Endometrial microvascular endothelial cells (primary cell): ENCODE measurements around the gene CDYL. TPM values are rescaled to one million over a fixed set of nuclear protein-coding genes. Genes with fewer than 3 reads are reported as not detected.

ENCODE experiments used
- in situ Hi-C: cut with HindIII; loops from 2 replicates; pipeline ENCODE4 v1.10.0; 2017; ENCODE audit warnings: low sequenced_read_pairs, low pct_unique_long_range_greater_than_20kb; ENCODE audit errors: inconsistent ontology term
- total RNA-seq: library from RNA; depleted of rRNA; stranded (reverse); fragments of >200 nt; gene quantifications from one replicate; pipeline ENCODE4 v1.2.3, GENCODE V29; 2015; ENCODE audit errors: inconsistent ontology term

The CDYL gene
- total RNA-seq, 1 donor from 2014 or later, result 18.1 TPM

DNA sequence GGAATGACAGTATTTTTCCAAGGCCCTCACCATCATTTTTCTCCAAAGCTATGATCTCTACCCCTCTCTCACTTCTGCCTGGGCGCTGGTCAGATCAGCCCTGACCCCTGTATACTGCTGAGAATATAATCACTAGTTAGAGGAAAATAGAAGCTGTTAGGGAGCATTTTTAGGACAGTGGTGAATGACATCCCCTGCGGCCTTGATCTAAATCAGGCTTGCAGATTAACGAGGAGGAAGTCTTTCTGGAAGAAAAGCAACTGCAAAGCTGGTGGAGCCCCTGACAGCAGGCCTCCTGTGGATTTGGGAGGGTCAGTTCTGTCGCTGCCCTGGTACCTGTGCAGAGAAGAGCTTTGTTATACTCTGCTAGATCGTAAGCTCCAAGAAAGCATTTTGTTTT is 119.8 kb downstream of the CDYL start:
- in situ Hi-C loops, result no loop called here

DNA sequence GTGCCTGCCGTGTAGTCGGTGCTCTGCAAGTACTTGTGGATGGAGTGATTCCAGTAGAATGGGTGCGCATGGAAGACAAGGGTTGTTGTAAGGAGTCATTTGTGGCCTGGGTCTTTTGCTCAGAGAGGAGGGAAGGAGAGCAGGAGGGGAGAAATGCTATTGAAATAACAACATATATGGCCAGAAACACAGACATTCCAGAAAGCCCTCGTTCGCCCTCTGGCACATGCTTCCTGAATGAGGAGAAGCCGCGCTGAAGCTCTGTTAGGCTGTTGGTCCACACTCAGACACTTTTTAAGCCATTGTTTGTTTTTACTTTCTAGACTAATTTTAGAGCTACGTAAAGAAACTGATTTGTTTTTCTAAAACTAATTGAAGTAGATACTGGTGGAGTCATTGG is 120.2 kb downstream of the CDYL start:
- in situ Hi-C loops, result no loop called here

DNA sequence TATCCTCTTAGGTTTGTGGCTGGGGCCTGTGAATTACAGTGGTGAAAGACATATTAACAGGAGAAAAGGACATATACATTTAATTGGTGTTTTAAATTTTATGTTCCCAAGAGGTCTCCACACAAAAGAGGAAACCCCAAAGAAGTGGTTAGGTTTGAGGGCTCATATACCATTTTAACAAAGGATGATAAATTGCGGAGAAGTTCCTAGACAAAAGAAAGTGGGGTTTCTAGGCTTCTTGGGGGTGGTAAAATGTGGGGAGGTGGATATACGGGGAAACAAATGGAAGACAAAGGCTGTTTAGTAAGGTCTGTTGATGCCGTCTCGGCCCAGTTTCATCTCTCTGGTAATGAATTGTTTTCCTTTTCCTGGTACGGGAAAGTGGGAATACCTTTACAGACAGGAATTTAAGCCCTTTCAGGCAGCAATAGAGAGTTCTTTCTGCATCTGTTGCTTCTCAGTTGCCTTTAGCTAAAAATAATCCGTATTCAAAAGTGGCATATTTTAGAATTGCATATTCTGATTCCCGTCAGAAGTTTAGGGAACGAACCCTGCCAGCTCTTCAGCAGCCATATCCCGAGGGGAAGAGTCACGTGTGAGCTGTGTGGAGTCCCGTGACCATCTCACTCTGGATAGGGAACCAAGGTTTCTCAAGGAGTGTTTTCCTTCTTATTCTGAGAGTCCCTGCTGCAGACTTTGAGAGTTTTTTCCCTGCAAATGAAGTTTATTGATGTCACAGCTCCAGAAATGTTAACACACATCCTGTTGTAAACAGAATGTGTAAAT is 123.2 kb downstream of the CDYL start:
- in situ Hi-C loops, result no loop called here

DNA sequence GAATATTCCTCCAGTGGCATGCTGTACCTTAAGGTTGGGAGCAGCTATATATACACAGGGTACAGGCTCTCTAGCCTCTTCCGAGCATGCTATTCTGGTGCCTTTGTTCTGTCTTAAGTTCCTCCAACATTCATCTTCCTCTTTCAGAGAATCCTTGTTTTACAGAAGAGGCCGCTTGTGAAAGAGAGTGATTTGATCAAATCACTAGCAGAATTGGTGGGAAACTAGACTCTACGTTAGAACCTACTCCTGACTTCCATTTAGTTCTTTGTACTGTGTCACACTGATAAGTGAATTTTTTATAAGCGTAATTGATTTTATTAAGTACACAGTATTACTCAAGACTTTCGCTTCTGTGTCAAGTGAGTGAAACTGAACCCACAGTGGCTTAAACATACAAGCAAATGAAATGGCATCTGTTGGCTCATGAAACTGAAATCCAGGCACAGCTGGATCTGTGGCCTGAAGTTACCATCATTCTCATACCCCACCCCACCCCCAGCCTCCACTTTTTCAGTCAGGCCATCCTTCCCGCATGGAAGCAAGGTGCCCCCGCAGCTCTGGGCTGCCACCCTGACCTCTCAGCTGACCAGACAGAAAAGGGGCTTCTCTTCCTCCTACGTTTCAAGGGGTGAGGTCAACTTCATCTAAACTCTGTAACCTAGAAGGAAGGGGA is 125.3 kb downstream of the CDYL start:
- in situ Hi-C loops, result no loop called here

DNA sequence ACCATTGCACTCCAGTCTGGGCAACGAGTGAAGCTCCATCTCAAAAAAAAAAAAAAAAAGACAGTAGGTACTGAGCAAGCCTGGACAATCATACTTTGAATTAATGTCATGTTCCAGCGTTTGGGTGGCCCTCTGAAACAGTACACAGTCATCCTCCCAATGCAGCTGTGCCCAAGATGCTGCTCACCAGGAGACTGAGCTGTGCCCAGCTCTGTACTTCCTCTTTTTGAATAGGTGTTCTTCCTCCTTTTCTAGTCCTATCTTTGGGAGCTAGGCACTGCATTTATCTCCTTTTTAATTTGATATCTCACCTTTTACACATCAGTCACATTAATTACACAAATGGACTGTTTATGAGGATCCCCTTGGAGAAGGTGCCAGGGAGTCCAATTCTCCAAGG is 126.2 kb downstream of the CDYL start:
- in situ Hi-C loops, result no loop called here

DNA sequence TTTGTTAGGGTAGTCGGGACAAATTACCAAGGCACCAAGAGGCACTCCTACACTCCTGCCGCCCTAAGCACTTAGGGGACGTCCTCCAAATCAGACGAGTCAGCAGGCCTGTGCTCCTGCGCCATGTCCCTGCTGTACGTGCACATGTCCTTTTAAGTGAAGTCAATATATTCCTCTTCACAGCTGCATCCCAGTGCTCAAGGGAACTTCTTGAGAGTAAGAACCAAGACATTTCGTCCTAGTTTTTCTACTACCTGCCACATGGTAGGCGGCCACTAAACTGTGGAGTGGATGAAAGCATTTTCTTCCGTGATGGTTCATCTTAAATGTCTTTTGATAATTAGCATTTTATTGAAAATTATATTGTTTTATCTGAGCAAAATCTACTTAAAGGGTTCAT is 126.9 kb downstream of the CDYL start:
- in situ Hi-C loops, result no loop called here

DNA sequence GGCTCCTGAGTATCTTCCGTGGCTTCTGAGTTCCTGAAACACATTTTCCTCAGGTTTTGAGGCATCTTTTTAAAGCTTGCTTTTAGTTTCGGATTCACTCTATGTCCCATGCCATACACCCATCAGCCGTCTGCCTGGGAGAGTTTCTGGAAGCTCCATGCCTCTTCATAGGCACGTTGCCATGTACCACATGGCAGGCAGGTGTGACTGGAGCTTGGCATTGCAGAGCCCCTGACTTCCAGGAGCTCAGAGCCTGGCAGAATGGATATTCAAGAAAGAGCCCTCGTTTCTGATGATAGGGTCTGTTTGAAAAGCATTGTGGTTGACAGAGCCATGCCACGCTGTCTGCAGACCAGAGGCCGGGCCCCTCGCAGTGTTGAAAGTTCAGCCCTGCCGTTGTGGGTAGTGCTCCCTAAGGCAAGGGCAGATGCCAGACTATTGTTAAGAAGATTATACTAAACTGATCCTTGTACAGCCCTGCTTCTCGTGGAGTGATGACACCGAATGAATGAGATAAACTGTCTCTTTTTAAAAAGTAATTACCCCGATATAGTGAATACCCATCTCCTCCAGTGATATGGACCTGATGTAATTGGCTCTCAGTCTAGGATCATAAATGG is 127.7 kb downstream of the CDYL start:
- in situ Hi-C loops, result no loop called here

DNA sequence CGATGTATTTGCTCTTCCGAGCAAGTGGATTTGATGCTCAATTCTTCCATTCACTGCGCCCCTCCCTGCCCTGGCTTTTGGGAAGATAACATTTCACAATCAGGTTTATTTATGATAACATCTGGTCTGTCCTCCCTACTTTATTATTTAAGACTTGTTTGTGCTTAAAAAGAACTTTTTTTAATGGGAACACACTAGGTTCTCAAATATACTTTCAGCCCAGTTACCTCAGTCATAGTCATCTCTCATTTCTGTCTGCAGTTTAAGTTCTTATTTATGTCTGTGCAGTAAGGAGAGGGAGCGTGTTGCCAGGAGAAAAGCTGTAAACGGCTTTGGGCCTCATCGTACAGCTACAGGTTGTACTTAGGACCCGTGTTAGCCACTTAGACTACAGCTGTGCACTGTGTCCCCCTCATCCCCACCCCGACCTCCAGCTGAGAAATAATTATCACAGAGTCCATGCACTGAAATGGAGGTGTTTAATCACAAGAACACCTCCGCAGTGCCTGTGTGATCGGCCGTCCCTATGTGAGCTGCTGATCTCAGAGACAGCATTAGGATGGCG is 128.3 kb downstream of the CDYL start:
- in situ Hi-C loops, result no loop called here

DNA sequence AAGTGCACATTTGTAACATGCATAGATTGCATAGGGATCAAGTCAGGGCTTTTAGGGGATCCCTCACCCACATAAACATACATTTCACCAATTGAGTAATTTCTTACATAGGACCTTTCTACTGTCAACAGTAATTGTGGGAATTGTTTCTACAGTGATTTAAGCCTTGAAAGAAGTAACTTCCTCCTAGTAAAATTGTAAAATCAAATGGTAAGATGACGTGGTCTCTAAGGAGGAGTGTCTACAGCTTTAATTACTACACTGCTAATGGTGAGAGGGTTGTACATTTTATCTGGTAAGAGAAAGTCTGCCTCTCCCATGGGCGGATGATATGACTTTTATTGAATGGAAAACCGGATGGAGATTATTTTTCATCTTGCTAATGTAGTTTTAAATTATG is 129.6 kb downstream of the CDYL start:
- in situ Hi-C loops, result no loop called here

DNA sequence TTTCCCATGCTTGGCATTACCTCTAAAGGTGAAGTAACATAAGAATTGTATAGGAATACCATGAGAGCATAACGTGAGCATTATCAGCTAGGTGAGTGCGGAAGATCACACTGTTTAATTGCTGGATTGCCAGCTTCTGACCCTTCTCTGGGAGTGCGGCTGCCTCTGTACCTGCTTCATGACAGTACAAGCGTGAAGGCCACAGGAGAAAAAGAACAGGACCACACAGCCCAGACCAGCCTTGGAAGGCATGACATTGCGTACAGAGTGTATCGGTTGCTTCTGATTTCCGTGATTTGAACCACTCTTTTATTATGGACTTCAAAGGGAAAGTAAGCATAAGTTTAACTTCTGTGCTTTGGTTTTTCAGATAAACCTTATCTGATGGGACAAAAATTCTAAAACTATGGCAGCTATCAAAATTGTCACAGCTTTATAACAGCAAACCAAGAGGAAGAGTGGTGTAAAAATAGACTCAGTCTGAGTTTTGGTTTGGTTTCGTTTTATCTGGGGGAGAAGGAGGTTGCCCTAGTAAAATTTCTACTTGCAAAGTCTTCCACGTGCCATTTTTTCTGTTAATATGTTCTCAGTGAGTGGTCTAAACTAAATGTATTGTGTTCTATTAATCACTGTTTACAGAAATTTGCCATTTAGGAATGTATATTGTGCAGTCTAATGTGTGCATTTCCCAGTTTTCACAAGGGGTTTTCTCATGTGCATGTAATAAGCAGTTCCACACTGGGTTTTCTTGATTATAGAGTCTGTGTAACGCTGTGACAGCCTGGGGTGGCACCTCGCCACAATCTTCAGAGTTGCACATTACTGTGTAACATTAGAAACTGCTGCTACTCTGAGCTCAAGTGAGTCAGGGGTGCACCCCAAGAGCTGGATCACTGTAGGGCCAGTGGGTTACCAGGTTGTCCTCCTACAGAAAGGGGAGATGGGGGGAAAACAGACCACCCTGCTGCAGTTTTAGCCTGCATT is 130.4 kb downstream of the CDYL start:
- in situ Hi-C loops, result no loop called here

DNA sequence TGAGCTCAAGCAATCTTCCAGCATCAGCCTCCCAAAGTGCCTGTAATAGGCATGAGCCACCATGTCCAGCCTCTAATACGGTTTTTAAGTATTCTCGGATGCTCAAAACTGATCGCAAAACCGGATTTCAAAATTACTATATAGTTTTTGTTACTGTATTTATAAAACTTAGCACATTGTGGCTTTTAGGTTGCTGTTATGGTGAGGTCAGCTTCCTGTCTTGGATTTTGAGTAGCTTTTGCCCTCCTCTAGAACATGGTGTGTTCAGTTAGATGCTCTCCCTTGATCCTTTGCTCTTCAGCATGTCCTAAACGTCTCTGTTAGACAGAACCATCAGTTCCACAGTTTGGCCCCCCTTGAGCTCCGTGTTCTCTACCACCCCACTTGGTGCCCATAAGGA is 131.4 kb downstream of the CDYL start:
- in situ Hi-C loops, result no loop called here

DNA sequence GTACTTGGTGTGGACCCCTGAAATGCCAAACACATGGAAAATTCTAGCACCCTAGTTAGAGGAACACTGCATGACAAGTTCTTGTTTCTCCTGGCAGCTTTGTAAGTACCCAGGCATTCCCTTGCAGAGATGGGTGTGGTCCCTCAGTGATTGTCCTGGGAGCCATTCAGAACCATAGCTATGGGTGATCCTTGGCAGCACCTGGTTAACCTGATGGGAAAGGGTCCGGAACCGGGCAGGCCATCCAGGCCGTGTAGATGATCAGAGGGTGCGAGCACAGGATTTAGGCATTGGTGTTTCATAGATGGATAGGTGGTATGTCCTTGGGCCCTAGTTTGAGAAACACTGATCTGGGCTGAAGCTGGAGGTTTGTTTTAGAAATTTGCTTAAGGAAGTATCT is 131.9 kb downstream of the CDYL start:
- in situ Hi-C loops, result no loop called here

DNA sequence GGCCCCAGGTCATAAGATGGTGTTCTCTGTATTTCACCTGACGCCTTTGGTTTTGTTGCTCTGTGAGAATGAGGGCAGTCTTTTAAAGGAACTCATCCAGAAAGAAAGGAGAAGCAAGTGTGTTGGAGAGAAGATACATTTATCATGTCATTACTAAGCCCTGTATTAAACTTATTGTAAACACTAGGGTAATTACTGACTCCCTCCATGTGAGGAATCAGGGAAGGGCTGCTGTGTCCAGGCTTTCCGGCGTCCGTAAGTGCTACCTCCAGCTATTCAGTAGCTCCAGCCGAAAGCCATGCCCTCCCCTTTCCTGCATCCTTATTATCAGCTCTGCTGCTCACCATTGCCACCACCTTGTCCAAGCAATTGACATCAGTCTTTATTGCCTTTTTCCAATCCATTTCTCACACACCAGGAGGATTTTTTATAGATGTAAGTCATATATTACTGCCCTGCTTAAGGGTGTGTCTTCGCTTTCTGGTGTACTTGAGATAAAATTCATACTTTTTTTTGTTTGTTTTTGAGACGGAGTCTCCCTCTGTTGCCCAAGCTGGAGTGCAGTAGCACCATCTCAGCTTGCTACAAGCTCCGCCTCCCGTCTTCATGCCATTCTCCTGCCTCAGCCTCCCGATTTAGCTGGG is 133.0 kb downstream of the CDYL start:
- in situ Hi-C loops, result no loop called here

DNA sequence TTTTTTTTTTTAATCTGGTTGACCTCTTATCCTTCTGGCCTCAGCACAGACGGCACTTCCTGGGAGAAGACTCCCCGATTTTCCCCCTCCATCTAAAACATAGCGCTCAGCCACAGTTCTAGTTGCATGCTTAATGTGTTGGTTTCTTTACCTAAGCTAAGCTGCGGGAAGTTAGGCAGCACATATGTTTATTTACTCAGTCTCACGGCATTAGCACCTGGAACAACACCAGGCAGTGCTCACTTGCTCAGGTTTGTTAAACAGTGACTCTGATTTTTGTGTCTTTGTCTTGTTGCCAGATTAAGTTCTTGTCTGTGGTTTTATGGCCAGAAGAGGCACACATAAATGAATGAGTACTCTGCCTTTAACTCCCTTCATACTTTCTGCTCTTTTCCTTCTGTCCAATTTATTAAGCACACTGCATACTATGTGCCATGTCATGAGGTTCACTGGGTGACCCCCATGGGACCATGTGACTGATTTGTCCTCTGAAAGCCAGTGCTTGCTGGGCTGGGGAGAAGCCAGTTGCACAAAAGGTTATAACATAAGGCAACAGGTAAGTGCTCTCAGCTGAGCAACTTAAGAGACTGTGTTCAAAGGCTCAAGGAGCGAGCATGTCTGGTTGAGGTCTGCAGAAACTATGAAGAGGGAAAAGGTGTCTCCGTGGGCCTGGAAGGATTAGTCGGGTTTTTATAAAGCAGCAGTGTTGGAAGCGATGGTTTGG is 134.0 kb downstream of the CDYL start:
- in situ Hi-C loops, result no loop called here

DNA sequence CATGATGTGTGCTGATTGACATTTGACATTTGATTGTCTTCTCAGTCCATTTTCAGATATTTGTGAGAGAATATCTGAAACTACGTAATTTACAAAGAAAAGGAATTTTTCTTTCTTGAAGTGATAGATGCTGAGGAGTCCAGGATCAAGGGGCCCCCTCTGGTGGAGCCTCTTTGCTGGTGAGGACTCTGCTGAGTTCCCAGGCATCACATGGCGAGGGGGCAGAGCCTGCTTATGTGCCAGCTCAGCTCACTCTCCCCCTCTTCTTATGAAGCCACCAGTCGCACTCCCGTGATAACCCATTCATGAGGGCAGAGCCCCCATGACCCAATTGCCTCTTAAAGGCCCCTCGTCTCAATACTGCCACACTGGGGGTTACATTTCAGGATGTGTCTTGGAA is 136.4 kb downstream of the CDYL start:
- in situ Hi-C loops, result no loop called here

DNA sequence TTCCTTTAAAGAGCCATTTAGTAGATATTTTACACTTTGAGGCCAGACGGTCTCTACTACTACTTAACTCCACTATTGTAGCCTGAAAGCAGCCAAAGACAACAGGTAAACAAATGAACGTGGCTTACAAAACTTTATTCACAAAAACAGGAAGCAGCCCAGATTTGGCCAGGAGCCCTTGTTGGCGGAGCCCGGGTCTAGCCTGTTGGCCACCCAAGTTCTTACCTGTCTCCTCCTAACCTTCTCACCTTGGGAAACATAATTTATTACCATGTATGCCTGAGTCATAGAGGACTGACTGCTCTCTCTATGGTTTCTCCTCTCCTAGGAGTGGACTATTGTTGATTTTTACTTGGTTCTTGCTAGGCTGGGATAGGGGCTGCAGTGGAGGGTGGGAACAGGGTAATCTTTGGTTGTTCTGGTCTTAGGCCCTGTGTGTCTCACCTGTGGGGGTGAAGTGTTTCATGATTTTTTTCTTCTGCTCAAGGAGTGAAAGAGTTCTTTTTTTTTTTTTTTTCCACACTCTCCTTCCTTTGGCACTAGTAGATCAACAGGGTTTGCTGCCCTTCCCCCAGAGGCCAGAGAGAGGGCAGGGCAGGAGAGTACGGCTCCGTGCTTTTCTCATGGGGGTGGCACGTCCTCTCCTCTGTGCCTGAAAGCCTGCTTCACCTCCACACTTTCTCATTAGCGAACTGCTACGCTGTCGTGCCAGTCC is 137.7 kb downstream of the CDYL start:
- in situ Hi-C loops, result no loop called here
